Measurements from ENCODE around the gene RECK.

The RECK gene

GRCh38 chr9:36166168-36166927 is 129.6 kb downstream of the RECK start:
- DNase-seq (ENCODE audit: low spot score), result peak; percentile 93
- TF ChIP-seq CTCF (conservative IDR thresholded peaks at IDR 0.05; ENCODE audit: low read depth), result peak; percentile 100
- POLR2A ChIA-PET (ENCODE audit: low non-redundant PET), result no interaction called here
- H3K27ac ChIP-seq, result peak overlapping the region; percentile 7; the same call in 1 of the 2 replicates
- CTCF ChIA-PET, result interaction anchor here (0.6 to 1.7 kb wide), 22 partner anchors 8 to 1523 kb away, joined by 3 to 11 read pairs (median 4); partner anchors contain the start of gene GLIPR2

- ChIA-PET CTCF (interaction anchor here (0.8 to 1.1 kb wide), 2 partner anchors 21 to 29 kb away, joined by 4 to 5 read pairs; no protein-coding TSS in a partner anchor), POLR2A (ENCODE audit: low non-redundant PET) (no interaction called here)
- TF ChIP-seq CTCF (conservative IDR thresholded peaks at IDR 0.05; ENCODE audit: low read depth), result no peak
- H3K27ac ChIP-seq, result no peak within 1 kb of the TSS
- no peak for DNase-seq (ENCODE audit: low spot score)
These were observed 132.5 kb downstream of the RECK start, which contains the start of gene CCIN for GRCh38 chr9:36169166-36169565. TSS of gene CCIN (plus strand) at chr9:36169388. CDS start at chr9:36169503, 115 bp downstream.

GRCh38 chr9:36169708-36170107 is 133.0 kb downstream of the RECK start:
- no peak overlapping the region for H3K27ac ChIP-seq
- ChIA-PET POLR2A (ENCODE audit: low non-redundant PET) (no interaction called here), CTCF (interaction anchor here (1.1 kb wide), 1 partner anchor 29 kb away, joined by 4 read pairs; no protein-coding TSS in a partner anchor)
- DNase-seq (ENCODE audit: low spot score), result no peak
- no peak for TF ChIP-seq CTCF (conservative IDR thresholded peaks at IDR 0.05; ENCODE audit: low read depth)

DNA sequence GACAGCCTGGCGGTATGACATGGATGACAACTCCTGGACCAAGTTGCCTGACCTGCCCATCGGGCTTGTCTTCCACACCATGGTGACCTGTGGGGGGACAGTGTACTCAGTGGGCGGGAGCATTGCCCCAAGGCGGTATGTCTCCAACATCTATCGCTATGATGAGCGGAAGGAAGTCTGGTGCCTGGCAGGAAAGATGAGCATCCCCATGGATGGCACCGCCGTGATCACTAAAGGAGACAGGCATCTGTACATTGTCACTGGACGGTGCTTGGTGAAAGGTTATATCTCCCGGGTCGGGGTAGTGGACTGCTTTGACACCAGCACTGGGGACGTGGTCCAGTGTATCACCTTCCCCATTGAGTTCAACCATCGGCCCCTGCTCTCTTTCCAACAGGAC is 133.8 kb downstream of the RECK start:
- CTCF ChIA-PET, result interaction anchor here (0.7 kb wide), 2 partner anchors 28 to 215 kb away, joined by 3 read pairs; no protein-coding TSS in a partner anchor
- no peak for TF ChIP-seq CTCF (conservative IDR thresholded peaks at IDR 0.05; ENCODE audit: low read depth)
- H3K27ac ChIP-seq, result no peak overlapping the region
- DNase-seq (ENCODE audit: low spot score), result no peak
- POLR2A ChIA-PET (ENCODE audit: low non-redundant PET), result no interaction called here

DNA sequence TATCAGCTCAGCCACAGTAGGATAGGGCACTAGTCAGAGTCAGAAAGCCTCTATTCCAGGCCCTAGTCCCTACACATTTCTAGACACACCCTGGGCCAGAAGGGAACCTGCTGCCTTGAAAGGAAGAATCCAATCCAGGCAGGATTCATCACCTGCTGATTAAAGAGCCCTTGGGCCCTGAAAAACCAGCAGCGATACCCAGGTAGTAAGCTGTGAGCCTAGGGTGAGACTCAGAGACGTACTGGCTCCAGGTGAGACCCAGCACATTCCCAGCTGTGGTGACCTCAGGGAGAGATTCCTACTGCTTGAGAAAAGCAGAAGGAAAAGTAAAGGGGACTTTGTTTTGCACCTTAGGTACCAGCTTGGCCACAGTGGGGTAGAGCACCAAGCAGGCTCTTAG is 137.1 kb downstream of the RECK start:
- TF ChIP-seq CTCF (conservative IDR thresholded peaks at IDR 0.05; ENCODE audit: low read depth), result no peak
- no peak for DNase-seq (ENCODE audit: low spot score)
- no peak overlapping the region for H3K27ac ChIP-seq
- POLR2A ChIA-PET (ENCODE audit: low non-redundant PET), result no interaction called here
- CTCF ChIA-PET, result interaction anchor here (0.8 kb wide), 1 partner anchor 14 kb away, joined by 3 read pairs; no protein-coding TSS in a partner anchor
